Measurements from ENCODE around the gene FOSL1.

Gene FOSL1

DNA sequence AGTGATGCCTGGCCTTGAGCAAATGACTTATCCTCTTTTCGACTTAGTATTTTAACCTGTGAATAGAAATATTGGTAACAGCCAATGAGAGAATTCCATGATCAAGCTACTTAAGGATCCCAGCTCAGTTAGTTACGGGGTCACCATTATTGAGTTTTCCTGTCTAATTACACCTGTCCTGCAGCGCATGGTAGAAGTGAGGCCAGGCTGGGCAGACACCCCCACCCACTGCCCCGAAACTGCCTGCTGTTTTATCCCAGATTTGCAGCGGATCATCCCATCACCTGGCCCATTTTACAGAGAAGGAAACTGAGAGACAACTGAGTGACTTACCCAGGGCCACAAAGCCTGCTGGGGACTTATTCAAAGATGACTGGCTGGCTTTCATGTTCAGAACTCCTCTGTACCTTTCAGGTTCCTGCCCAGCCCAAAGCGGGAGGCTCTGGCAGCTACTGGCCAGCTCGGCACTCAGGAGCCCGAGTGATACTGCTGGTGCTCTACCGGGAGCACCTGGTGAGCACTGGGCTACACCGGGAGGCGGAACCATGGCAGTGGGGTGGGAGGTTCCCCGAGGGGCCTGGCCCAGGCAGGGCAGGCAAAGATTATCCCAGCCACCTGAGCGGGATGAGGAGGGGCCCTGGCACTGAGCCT lies 38.5 kb downstream of the FOSL1 start:
- no peak for DNase-seq

- peak in 1 of 2 experiments; percentile 29 for DNase-seq
Observed at GRCh38 chr11:65861165-65861505, 39.1 kb downstream of the FOSL1 start.

DNA sequence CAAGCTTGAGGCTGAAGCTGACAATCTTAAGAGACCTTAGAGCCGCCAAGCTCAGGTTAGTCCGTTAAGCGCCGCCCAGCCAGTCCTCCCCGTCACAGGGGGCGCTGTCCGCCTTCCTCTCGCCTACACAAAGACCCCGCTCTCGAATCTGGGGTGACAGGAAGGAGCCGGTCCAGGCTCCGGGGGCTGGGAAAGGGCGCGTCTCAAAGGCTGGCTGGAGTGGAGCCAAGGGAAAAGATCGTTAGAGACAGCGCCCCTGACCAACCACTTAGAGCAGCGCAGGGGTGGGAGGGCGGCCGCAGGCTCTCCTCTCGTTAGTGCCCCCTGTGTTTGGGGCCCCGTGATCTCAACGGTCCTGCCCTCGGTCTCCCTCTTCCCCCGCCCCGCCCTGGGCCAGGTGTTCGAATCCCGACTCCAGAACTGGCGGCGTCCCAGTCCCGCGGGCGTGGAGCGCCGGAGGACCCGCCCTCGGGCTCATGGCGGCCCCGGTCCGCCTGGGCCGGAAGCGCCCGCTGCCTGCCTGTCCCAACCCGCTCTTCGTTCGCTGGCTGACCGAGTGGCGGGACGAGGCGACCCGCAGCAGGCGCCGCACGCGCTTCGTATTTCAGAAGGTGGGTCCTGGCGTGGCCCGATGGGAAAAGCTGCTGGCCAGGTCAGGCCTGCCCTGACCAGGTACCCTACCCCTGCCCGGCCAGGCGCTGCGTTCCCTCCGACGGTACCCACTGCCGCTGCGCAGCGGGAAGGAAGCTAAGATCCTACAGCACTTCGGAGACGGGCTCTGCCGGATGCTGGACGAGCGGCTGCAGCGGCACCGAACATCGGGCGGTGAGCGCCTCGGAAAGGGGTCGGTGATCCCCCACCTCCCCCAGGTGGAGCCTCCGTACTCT lies 39.7 kb downstream of the FOSL1 start, which contains the start of gene MUS81:
TSS of gene MUS81 (plus strand) at position 156 of the 887 bp plus-strand sequence. CDS start at position 477, 321 bp downstream.
- DNase-seq, result peak; percentile 95 to 98

DNA sequence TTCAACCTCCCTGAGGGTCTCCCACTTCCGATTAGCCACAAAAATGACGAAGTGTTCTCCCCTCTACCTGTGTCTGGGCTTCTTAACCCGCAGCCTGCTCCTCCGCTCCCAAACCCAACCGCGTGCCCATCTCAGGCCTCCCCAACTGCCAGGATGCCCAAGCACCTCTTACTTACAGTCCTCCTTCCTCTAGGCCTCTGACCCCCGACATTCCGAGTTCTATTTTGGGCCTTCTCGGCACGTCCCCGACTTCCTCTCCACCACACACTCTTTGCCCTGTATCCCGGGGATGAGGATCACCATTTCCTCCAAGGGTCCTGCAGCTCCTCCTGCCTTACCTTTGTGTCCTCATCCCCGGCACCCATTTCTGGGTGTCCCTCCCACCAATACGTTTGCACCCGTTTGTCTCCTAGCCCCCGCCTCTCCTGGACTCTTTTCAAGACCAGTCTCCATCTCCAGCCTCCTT lies 40.3 kb downstream of the FOSL1 start:
- no peak for DNase-seq

GRCh38 chr11:65859095-65859811 lies 40.9 kb downstream of the FOSL1 start:
- DNase-seq, result peak; percentile 98 to 99

- DNase-seq, result no peak
Observed at GRCh38 chr11:65858681-65859087, 41.5 kb downstream of the FOSL1 start.

DNA sequence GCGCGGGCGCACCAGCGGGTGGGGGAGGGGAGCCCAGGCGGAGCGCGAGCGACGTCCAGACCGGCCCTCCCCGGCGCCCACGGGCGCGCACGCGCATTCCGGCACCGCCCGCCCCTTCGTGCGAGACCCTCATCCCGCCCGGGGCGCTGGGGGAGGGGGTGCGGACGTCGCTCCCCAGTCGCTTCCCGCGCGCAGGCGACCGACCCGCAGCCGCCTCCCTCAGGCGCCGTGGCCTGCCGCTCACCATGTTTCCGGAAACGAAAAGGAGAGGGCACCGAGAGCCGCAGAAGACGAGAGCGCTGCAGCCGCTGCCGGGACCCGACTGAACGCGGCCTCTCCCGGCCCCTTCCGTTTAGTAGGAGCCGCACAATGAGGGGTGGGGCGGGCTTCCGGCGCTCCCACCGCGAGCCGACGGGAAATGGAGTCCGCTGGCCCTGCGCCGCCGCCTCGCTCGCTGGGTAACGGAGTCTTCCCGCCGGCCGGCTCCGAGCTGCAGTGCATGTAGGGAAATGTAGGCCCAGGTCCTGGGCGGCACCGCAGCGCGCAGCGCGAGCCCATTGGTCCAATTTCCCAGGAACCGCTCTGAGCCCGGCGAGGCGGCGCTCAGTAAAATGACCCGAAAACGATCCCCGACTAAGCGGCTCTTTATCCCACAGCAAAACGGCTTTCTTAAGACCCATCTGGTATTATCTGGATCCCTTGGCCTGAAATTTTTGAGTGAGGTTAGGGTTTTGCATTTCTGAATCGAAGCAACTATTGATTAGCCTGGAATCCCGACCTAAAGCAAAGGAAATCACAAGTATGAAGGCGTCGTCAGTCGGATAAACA lies 42.1 kb downstream of the FOSL1 start, which contains the start of gene CFL1:
TSS of gene CFL1 (minus strand) at position 328 of the 828 bp plus-strand sequence. CDS start at position 247, 81 bp downstream.
- peak; percentile 97 to 98 for DNase-seq

- DNase-seq, result no peak
Observed at GRCh38 chr11:65857500-65857852, 42.7 kb downstream of the FOSL1 start.

- peak; percentile 48 to 57 for DNase-seq
Observed at GRCh38 chr11:65856689-65857499, 43.3 kb downstream of the FOSL1 start.

- DNase-seq, result no peak
Observed at GRCh38 chr11:65855927-65856363, 44.2 kb downstream of the FOSL1 start.

- DNase-seq, result no peak
Observed at GRCh38 chr11:65854852-65855837, 45.0 kb downstream of the FOSL1 start.

DNA sequence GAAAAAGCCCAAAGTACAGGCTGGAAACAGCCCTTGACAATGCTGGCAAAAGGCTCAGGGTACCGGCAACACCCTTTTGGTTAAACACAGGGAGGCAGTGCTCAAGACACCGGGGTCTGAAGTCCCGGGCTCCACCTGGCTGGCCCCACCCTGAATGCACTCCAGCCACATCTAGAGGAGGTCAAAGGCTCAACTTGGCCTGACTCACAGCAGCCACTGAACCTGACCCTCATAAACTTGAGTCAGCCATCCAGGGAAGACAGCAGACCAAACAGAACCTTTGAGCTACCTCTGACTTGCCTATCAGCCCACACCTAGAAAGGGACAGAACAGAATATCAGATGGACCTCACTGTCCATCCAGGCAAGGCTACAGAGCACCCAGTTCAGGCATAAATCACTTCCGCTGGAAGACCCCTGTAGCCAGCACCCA lies 46.0 kb downstream of the FOSL1 start:
- DNase-seq, result no peak

- DNase-seq, result no peak
Observed at GRCh38 chr11:65853246-65853979, 46.8 kb downstream of the FOSL1 start.

GRCh38 chr11:65852508-65853245 lies 47.5 kb downstream of the FOSL1 start:
- no peak for DNase-seq

GRCh38 chr11:65851811-65852507 lies 48.2 kb downstream of the FOSL1 start:
- no peak for DNase-seq

- DNase-seq, result no peak
Observed at GRCh38 chr11:65851083-65851579, 49.1 kb downstream of the FOSL1 start.

DNA sequence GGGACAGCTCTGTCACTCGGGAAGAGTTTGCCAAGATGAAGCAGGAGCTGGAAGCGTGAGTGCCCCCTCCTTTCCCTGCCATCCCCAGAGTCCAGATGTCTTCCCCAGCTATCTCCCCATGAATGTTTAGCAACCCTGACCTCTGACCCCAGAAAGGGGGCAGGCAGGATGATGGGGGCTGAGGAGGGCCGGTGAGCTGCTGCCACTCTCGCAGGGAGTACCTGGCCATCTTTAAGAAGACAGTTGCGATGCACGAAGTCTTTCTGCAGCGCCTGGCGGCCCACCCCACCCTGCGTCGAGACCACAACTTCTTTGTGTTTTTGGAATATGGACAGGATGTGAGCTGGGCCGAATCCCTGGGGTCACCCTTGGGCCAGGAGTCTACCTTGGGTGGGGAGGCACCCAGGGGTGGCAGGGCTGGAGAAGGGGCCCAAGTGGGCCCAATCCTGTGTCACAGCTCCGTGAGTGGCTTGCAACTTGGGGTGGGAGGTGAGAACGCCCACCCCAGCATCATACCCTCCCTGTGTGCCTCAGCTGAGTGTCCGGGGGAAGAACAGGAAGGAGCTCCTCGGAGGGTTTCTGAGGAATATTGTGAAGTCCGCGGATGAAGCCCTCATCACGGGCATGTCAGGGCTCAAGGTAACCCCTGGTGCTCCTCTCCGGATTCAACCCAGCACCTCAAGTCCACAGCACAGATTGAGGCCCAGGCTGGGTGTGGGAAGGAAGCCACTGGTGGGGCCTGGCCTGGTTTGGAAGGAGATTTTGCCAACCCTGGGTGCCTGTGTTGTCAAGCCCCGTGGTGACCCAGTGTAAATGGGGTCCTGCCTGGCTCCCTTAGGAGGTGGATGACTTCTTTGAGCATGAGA lies 49.7 kb downstream of the FOSL1 start:
- DNase-seq, result no peak
